Osteoblast (primary cell): ENCODE measurements around the gene TMEM30B. TPM values are rescaled to one million over a fixed set of nuclear protein-coding genes. Genes with fewer than 3 reads are reported as not detected.

Source experiments
- DNase-seq: peaks from one replicate; pipeline ENCODE4 v3.0.0; 2011; ENCODE audit warnings: low spot score, mixed read lengths; ENCODE audit not compliant: insufficient read length; ENCODE audit errors: missing footprints
- H2AFZ ChIP-seq: 2 replicates; pipeline ENCODE4 v1.6.0; 2011; ENCODE audit warnings: mild to moderate bottlenecking, low read length
- H3K27ac ChIP-seq: 2 replicates; pipeline ENCODE4 v1.5.1; 2011; ENCODE audit warnings: mild to moderate bottlenecking, low read depth, low read length, moderate library complexity
- H3K27me3 ChIP-seq: 2 replicates; pipeline ENCODE4 v1.6.0; 2012; ENCODE audit warnings: mild to moderate bottlenecking, control low read depth, inconsistent platforms, low read length, moderate library complexity; ENCODE audit not compliant: insufficient read depth
- H3K36me3 ChIP-seq: 2 replicates; pipeline ENCODE4 v1.5.1; 2011; ENCODE audit warnings: mild to moderate bottlenecking, low read length, control low read depth, moderate library complexity; ENCODE audit not compliant: insufficient read depth
- H3K4me1 ChIP-seq: 2 replicates; pipeline ENCODE4 v1.5.1; 2011; ENCODE audit warnings: mild to moderate bottlenecking, low read length, control low read depth, moderate library complexity; ENCODE audit not compliant: insufficient read depth
- H3K4me2 ChIP-seq: 2 replicates; pipeline ENCODE4 v1.6.0; 2011; ENCODE audit warnings: mild to moderate bottlenecking, low read length; ENCODE audit not compliant: insufficient read depth
- H3K4me3 ChIP-seq: fragments of 200-600 bp; sonication (generic); 3 replicates; pipeline ENCODE4 v1.5.1; 2012; ENCODE audit warnings: mild to moderate bottlenecking, low read length, inconsistent platforms; ENCODE audit not compliant: insufficient read depth
- H3K79me2 ChIP-seq: 2 replicates; pipeline ENCODE4 v1.6.0; 2012; ENCODE audit warnings: mild to moderate bottlenecking, low read length, control low read depth, inconsistent platforms; ENCODE audit not compliant: insufficient read depth
- H3K9me3 ChIP-seq: 2 replicates; pipeline ENCODE4 v1.5.1; 2011; ENCODE audit warnings: low read depth, low read length, control low read depth
- H4K20me1 ChIP-seq: 2 replicates; pipeline ENCODE4 v1.6.0; 2012; ENCODE audit warnings: mild to moderate bottlenecking, low read length, control low read depth; ENCODE audit not compliant: insufficient read depth
- total RNA-seq: library from RNA; depleted of rRNA; stranded (reverse); fragments of >200 nt; gene quantifications from 2 replicates; pipeline ENCODE4 v1.2.3, GENCODE V29; 2012
- TF ChIP-seq, protein P1 (sequence below): IDR thresholded peaks from 2 replicates; pipeline ENCODE4 v1.5.1; 2011; ENCODE audit warnings: mild to moderate bottlenecking, low read depth, low read length, moderate library complexity; ENCODE audit errors: extremely low read depth

Gene TMEM30B
- total RNA-seq, 1 donor: 1.1 TPM

DNA sequence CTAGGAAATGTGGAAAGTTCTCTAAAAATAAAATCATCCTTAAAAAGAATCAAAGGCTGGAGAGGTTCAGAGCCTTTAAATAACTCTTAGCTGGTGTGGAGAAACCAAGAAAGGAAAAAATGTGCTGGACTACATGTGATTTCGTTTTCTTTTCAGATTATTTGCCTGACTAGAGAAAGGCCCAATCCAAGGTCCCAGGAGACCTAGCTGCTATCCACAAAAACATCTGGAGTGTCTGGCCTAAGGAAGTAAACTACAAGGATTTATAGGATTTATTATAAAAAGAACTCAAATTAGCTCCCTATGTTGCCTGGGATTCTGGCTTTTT, 774 bp upstream of the TMEM30B start:
- no peaks in the 10 kb centered on the region for H3K79me2 ChIP-seq
- no peak overlapping the region for H3K4me2 ChIP-seq
- H2AFZ ChIP-seq: no peak overlapping the region
- TF ChIP-seq, protein P1, sequence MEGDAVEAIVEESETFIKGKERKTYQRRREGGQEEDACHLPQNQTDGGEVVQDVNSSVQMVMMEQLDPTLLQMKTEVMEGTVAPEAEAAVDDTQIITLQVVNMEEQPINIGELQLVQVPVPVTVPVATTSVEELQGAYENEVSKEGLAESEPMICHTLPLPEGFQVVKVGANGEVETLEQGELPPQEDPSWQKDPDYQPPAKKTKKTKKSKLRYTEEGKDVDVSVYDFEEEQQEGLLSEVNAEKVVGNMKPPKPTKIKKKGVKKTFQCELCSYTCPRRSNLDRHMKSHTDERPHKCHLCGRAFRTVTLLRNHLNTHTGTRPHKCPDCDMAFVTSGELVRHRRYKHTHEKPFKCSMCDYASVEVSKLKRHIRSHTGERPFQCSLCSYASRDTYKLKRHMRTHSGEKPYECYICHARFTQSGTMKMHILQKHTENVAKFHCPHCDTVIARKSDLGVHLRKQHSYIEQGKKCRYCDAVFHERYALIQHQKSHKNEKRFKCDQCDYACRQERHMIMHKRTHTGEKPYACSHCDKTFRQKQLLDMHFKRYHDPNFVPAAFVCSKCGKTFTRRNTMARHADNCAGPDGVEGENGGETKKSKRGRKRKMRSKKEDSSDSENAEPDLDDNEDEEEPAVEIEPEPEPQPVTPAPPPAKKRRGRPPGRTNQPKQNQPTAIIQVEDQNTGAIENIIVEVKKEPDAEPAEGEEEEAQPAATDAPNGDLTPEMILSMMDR: no peak
- H3K27me3 ChIP-seq: peaks cover 25% of the 10 kb centered on the region
- no peak overlapping the region for H3K27ac ChIP-seq
- H3K36me3 ChIP-seq: no peaks in the 10 kb centered on the region
- H4K20me1 ChIP-seq: no peaks in the 10 kb centered on the region
- H3K4me3 ChIP-seq: no peak overlapping the region
- H3K4me1 ChIP-seq: peaks cover 3% of the 10 kb centered on the region
- no peaks in the 10 kb centered on the region for H3K9me3 ChIP-seq
- DNase-seq: no peak

DNA sequence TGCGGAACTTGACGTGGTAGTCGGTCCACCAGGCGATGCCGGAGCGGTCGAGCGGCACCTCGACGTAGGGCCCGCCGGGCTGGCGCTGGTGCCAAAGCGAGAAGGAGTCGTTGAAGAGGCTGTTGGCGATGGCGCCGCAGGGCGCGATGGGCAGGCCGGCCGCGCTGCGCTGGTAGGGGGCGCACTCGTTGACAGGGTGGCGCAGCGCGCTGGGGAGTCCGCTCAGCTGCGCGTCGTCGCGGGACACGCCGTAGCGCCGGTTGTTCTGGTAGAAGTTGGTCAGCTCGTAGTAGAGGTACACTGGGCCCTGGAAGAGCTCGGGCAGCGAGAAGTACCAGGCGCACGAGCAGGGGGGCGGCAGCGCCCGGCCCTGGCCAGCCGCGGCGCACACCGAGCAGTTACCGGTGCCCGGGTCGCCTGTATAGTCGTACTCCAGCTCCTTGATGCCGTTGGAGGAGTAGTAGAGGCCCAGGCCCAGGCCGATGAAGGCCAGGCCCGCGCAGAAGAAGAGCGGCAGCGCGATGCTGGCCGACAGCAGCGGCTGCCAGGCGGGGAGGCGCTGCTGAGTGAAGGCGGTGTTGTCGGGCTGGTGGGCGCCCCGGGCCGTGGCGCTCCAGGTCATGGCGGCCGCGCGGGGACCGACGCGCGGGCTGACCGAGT, 482 bp downstream of the TMEM30B start:
- Histone ChIP-seq H3K27me3 (peaks cover 27% of the 10 kb centered on the region), H3K4me2 (peak overlapping the region; percentile 82), H3K27ac (no peak overlapping the region), H4K20me1 (no peaks in the 10 kb centered on the region), H2AFZ (peak overlapping the region; percentile 85), H3K9me3 (no peaks in the 10 kb centered on the region), H3K79me2 (no peaks in the 10 kb centered on the region), H3K4me3 (peak overlapping the region; percentile 71), H3K36me3 (no peaks in the 10 kb centered on the region), H3K4me1 (no peaks in the 10 kb centered on the region)
- peak; percentile 90 for DNase-seq
- TF ChIP-seq, protein P1: peak; percentile 18

DNA sequence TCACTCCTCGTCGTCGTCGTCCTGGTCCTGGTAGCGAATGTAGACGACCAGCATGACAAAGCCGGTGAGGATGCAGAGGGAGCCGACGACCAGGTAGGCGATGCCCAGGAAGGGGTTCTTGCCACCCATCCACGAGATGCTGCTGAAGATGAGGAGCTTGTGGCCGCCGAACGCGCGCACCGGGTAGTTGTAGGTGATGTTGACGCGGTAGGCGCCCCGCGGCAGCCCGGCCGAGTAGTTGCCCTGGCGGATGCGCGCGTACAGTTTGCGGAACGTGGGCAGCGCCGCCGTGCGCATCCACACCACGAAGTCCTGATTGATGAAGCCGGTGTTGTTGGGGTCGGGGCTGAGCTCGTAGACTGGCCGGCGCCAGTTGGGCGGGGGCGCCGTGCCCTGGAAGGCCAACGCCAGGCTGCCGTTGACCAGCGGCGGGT, 1.0 kb downstream of the TMEM30B start:
- Histone ChIP-seq H3K27ac (no peak overlapping the region), H3K27me3 (peaks cover 32% of the 10 kb centered on the region), H3K79me2 (no peaks in the 10 kb centered on the region), H3K9me3 (no peaks in the 10 kb centered on the region), H3K4me1 (no peaks in the 10 kb centered on the region), H3K4me3 (peak overlapping the region; percentile 71), H3K4me2 (peak overlapping the region; percentile 82), H4K20me1 (no peaks in the 10 kb centered on the region), H2AFZ (peak overlapping the region; percentile 85), H3K36me3 (no peaks in the 10 kb centered on the region)
- TF ChIP-seq, protein P1: no peak
- no peak for DNase-seq

DNA sequence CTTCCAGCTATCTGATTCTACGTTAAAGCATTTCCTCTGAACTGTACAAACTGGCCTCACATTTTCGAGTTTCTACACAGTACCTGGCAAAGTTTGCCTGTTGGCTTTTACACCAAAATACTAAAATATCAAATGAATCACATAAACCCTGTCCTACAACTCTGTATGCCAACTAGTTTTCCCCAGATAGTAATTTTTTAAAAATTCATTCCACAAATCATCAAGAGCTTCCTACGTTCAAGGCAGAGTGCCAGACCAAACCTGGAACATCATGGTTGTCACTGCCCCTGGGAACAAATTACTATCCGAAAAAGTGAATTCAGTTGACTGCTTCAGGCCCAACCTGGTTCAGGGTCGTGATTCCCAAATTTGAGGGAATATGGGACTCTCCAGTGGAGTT, 2.1 kb downstream of the TMEM30B start:
- Histone ChIP-seq H3K4me1 (no peaks in the 10 kb centered on the region), H3K79me2 (no peaks in the 10 kb centered on the region), H3K36me3 (no peaks in the 10 kb centered on the region), H3K9me3 (no peaks in the 10 kb centered on the region), H3K27me3 (peaks cover 38% of the 10 kb centered on the region), H3K4me2 (no peak overlapping the region), H2AFZ (no peak overlapping the region), H3K27ac (no peak overlapping the region), H4K20me1 (no peaks in the 10 kb centered on the region), H3K4me3 (no peak overlapping the region)
- no peak for DNase-seq
- TF ChIP-seq, protein P1: no peak
